Ovary (tissue), 3 donors: ENCODE data around the gene CDCA3.

ENCODE experiments used
- CTCF ChIP-seq, 3 donors: fragments of 450-650 bp in 2 of 3; fragments of 200-600 bp in 1 of 3; IDR thresholded peaks; one replicate each; pipeline versions ENCODE4 v1.5.1 to v1.8.0; 2016 to 2022; ENCODE audit warnings: antibody characterized with exemption in 3 of 3, mild to moderate bottlenecking in 1 of 3
- POLR2A ChIP-seq: fragments of 450-650 bp; IDR thresholded peaks from one replicate; pipeline ENCODE4 v1.6.1; 2017; ENCODE audit warnings: antibody characterized with exemption, mild to moderate bottlenecking, moderate library complexity
- donor health status: DM: no; HTN: no; CAD: no.

GRCh38 chr12:6813363-6813762, 37.7 kb downstream of the CDCA3 start:
- TF ChIP-seq CTCF (IDR thresholded peaks at IDR 0.05) (no peak), POLR2A (no peak)
